HepG2 (cell line): ENCODE data around the gene FUT6. TPM values are rescaled to one million over a fixed set of nuclear protein-coding genes. Genes with fewer than 3 reads are reported as not detected.

Experiments
- ARNTL ChIP-seq: sonication (generic); formaldehyde crosslinking; IDR thresholded peaks from 2 replicates; pipeline ENCODE4 v1.4.0; 2020; ENCODE audit warnings: mild to moderate bottlenecking, missing genetic modification reagents
- FOXO4 ChIP-seq: sonication (generic); formaldehyde crosslinking; conservative IDR thresholded peaks from 2 replicates; pipeline ENCODE4 v1.8.1; 2023; ENCODE audit warnings: missing genetic modification reagents
- GATA4 ChIP-seq: sonication (generic); IDR thresholded peaks from 2 replicates; pipeline ENCODE4 v1.6.1; 2016; ENCODE audit warnings: antibody characterized with exemption, low read depth, borderline replicate concordance
- JUND ChIP-seq: sonication (generic); formaldehyde crosslinking; IDR thresholded peaks from 2 replicates; pipeline ENCODE4 v1.8.0; 2022; ENCODE audit warnings: mild to moderate bottlenecking, missing genetic modification reagents
- MYNN ChIP-seq: sonication (generic); formaldehyde crosslinking; IDR thresholded peaks from 2 replicates; pipeline ENCODE4 v1.4.0; 2020; ENCODE audit warnings: mild to moderate bottlenecking, low read depth, missing genetic modification reagents
- PLSCR1 ChIP-seq: sonication (generic); formaldehyde crosslinking; IDR thresholded peaks from 2 replicates; pipeline ENCODE4 v1.5.0; 2020; ENCODE audit warnings: missing genetic modification reagents, mild to moderate bottlenecking, borderline replicate concordance
- RBM22 ChIP-seq: fragments of 200-400 bp; formaldehyde crosslinking; optimal IDR thresholded peaks from 2 replicates; pipeline ENCODE3; 2017; ENCODE audit warnings: mild to moderate bottlenecking, low read length, moderate library complexity
- SIX1 ChIP-seq: sonication (generic); formaldehyde crosslinking; IDR thresholded peaks from 2 replicates; pipeline ENCODE4 v1.4.0; 2020; ENCODE audit warnings: missing genetic modification reagents, borderline replicate concordance
- ZBTB25 ChIP-seq: IDR thresholded peaks from 2 replicates; pipeline ENCODE4 v1.6.1; 2018; ENCODE audit warnings: missing genetic modification reagents
- ZBTB4 ChIP-seq: sonication (generic); formaldehyde crosslinking; IDR thresholded peaks from 2 replicates; pipeline ENCODE4 v1.4.0; 2020; ENCODE audit warnings: missing genetic modification reagents, mild to moderate bottlenecking, borderline replicate concordance
- ZEB1 ChIP-seq: IDR thresholded peaks from 2 replicates; pipeline ENCODE4 v1.6.1; 2012; ENCODE audit warnings: mild to moderate bottlenecking, low read depth, inconsistent platforms; ENCODE audit not compliant: insufficient replicate concordance
- ZNF230 ChIP-seq: sonication (generic); formaldehyde crosslinking; IDR thresholded peaks from 2 replicates; pipeline ENCODE4 v1.4.0; 2020; ENCODE audit warnings: mild to moderate bottlenecking, missing genetic modification reagents
- ZNF296 ChIP-seq: sonication (generic); formaldehyde crosslinking; conservative IDR thresholded peaks from 2 replicates; pipeline ENCODE4 v1.5.0; 2020; ENCODE audit warnings: mild to moderate bottlenecking, missing genetic modification reagents
- ZNF318 ChIP-seq: sonication (generic); formaldehyde crosslinking; IDR thresholded peaks from 2 replicates; pipeline ENCODE4 v1.4.0; 2020; ENCODE audit warnings: mild to moderate bottlenecking, missing genetic modification reagents
- ZNF383 ChIP-seq: sonication (generic); formaldehyde crosslinking; IDR thresholded peaks from 2 replicates; pipeline ENCODE4 v1.4.0; 2020; ENCODE audit warnings: missing genetic modification reagents, mild to moderate bottlenecking, borderline replicate concordance
- polyA plus RNA-seq, 8 experiments: library from polyadenylated mRNA; depleted of rRNA in 3 of 8; stranded (reverse) in 7 of 8; unstranded in 1 of 8; fragments of >200 nt; fragmentation: Illumina TruSeq in 4 of 8; extraction: Trizol in 4 of 8; gene quantifications; 2 replicates each; pipeline versions ENCODE4 v1.2.1 to v1.2.3, GENCODE V29; 2011 to 2016; ENCODE audit warnings: low read depth in 4 of 8, missing spikeins in 1 of 8, mixed read lengths in 1 of 8; ENCODE audit not compliant: insufficient read depth in 1 of 8
- total RNA-seq, 5 experiments: library from RNA; depleted of rRNA; stranded (reverse); fragments of >200 nt; fragmentation: Illumina TruSeq; extraction: Trizol; gene quantifications; 2 replicates each; pipeline ENCODE4 v1.2.3, GENCODE V29; 2016; ENCODE audit warnings: low read depth in 1 of 5

The FUT6 gene
- total and polyA plus RNA-seq, 2 of the 13 experiments (the other 11 are each of a cell fraction or from before 2014, with no cell fraction given) = 8.2 to 27.7 TPM

- TF ChIP-seq ARNTL (CRISPR knock-in tag) = peak; percentile 89
- TF ChIP-seq JUND = peak; percentile 78
- no peak for TF ChIP-seq MYNN (CRISPR knock-in tag)
- TF ChIP-seq GATA4 = no peak; the same call in 1 of the 2 replicates
- TF ChIP-seq FOXO4 = no peak
- no peak for TF ChIP-seq ZNF230 (CRISPR knock-in tag)
- no peak for TF ChIP-seq RBM22
- TF ChIP-seq ZEB1 = peak; percentile 97
- peak; percentile 98 for TF ChIP-seq ZBTB4
- TF ChIP-seq PLSCR1 (CRISPR knock-in tag) = no peak
- peak; percentile 65; the same call in 1 of the 2 replicates for TF ChIP-seq SIX1 (CRISPR knock-in tag)
- no peak for TF ChIP-seq ZNF296 (CRISPR knock-in tag)
- TF ChIP-seq ZBTB25 (CRISPR knock-in tag) = peak; percentile 92
- no peak for TF ChIP-seq ZNF383
- TF ChIP-seq ZNF318 = no peak; the same call in 1 of the 2 replicates
Observed at GRCh38 chr19:5870986-5871394, 31.5 kb upstream of the FUT6 start (continued).
